Non-pigmented ciliary epithelial cell (primary cell): ENCODE results near the gene TMEM38A.
A peak's percentile ranks its signal among the peaks of the same experiment; 100 is the strongest.
"Not testable (repeated sequence)": the region's sequence is repeated elsewhere in the genome, so short reads cannot be mapped to it uniquely, and the experiment has no call there.

Source experiments
- DNase-seq: peaks from one replicate; pipeline ENCODE4 v3.0.0-alpha.2; 2010; ENCODE audit warnings: low read depth

Gene TMEM38A

GRCh38 chr19:16637535-16637934 is 23.4 kb upstream of the TMEM38A start:
- no peak for DNase-seq

DNA sequence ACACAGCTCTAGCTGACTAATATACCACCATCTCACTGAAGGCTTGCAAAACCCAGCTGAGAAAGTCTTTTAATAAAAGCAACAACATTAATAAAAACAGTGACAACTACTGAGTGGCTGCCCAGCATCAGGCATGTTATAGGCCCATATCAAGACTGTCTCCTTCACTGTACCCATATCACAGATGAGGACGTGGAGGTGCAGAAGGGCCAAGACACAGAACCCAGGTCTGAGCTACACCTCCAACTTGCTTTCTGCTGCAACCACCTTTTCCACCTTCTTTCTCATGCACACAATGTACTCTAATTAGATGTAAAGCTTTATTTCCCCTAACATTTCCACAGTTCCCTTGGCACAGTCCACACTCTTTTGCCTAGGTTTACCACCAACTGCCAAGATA is 22.3 kb upstream of the TMEM38A start:
- no peak for DNase-seq

DNA sequence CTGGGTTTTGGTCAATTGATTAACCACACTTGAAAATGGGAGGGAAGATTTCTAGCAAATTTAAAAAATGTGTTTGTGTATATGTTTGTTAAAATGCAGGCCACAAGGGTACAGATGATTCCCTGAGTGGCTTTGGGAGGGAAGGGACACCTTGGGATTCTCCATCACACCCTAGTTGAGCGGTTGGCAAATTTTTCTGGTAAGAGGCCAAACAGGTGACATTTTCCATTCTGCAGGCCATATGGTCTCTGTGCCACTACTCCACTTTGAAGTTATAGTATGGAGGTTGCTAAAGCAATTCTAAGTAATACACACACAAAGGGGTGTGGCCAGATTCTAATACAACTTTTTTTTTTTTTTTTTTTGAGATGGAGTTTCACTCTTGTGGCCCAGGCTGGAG is 20.0 kb upstream of the TMEM38A start:
- no peak for DNase-seq

DNA sequence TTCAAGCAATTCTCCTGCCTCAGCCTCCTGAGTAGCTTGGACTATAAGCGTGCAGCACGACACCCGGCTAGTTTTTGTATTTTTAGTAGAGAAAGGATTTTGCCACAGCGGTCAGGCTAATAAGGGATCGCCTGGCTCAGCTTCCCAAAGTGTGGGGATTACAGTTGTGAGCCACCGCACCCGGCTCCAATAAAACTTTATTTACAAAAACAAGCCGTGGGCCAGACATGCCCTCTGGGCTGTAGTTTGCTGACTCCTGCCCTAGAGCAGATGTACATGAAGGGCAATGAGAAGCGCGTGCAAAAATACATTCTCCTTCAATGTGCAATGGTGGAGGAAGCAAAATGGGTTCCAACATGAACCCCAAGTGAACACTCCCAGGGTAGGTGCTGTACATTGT is 19.2 kb upstream of the TMEM38A start:
- DNase-seq: no peak

DNA sequence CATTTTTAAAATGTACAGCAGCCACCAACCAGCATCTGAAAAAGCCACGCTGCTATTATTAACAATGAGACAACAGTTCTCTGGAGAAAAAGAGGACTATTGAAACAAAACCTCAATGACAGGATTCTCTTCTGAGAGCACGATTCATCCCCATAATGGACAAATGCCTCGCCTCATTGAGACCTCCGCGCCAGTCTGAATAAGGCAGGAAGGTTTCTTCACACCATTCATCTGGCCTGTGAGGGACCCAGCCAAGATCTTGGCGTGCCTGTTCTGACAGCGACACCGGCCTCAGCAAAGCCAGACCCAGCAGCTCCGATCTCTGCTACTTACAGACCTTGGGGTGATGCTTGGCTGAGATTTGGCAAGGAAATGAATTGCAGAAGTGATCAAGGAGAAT is 15.8 kb upstream of the TMEM38A start:
- no peak for DNase-seq

- no peak for DNase-seq
Measured at GRCh38 chr19:16649734-16650133, 11.2 kb upstream of the TMEM38A start.

DNA sequence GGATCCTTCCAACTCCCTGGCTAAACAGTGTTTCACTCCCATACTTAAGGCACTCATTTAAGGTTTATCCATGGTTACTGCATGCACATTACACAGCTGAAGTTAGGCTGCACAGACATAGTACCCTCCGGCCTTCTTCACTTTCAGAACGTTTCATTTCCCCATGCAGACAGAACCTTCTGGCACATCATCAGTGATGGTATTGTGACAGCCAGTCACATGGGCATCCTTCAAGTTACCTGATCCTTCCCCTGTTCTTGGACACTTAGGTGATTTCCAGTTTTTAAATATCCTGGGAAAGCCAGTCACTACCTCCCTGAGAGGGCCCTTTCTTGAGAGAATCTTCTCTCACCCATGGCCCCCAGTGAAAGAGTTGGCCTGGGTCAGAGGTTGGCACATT is 10.1 kb upstream of the TMEM38A start:
- no peak for DNase-seq

DNA sequence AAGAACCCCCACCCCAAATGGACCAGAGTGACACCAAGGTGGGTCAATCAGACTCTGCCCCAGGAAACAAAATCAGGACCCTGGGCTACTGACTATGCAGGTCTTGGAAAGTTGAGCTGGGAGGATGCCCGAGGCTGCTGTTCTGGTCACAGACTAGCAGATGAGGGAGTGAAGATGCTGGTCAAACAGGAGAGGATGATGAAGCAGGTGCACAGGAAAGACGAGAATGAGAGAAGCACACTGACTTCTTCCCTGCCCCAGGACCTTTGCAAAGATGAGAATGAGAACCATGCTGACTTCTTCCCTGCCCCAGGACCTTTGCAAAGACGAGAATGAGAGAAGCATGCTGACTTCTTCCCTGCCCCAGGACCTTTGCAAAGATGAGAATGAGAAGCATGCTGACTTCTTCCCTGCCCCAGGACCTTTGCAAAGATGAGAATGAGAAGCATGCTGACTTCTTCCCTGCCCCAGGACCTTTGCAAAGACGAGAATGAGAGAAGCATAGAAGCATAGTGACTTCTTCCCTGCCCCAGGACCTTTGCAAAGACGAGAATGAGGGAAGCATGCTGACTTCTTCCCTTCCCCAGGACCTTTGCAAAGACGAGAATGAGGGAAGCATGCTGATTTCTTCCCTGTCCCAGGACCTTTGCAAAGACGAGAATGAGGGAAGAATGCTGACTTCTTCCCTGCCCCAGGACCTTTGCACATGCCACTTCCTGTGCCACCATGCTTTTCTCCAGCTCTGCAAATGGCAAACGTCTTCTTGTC is 9.3 kb upstream of the TMEM38A start:
- not testable (repeated sequence) for DNase-seq

DNA sequence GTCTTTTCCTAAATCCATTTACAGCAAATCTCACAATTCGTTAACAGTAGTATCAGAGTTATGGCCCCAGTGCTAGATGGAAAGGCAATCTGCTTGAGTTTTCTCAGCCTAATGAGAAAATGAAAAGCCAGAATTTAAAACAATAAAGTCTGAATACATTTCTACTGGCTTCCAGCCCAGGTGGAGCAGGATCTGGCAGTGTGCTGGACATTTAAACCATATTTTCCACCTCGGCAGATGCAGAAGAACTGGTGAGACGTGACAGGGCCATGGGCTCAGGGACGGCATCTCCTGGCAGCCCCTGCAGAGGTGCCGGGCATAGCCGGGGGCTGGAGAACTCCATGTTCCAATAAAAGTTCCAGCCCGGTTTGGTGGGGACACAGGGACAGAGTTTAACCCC is 8.1 kb upstream of the TMEM38A start:
- no peak for DNase-seq

DNA sequence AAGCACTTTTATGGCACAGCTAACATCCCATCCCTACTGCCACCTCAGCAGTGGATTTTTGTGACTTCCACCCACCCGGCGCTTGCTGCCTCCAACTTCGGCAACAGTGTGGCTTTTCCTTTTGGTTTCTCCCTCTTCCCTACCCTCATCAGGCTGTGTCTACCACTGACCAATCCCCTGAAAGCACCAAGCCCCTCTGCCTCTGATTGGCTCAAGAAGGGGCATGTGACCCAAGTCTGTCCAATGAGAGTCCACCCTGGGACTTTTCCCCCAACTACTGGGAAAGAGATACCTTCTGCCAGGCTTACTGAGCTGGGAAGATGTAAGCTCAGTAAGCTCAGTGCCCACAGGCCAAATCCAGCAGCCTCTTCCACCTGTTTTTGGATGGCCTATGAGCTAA is 6.8 kb upstream of the TMEM38A start:
- no peak for DNase-seq

DNA sequence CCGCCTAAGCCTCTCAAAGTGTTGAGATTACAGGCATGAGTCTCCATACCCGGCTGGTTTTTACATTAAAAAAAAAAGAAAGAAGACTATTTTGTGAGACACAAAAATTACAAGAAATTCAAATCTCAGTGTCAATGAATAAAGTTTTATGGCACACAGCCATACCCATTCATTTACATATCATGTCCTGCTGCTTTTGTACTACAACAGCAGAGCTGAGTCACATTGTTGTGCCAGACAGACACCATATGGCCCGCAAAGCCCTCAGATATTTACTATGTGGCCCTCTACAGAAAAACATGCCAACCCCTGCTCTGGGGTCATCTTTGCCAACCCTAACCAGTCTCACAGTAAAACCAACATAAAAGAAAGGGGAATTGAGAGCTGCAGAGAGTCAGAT is 6.3 kb upstream of the TMEM38A start:
- DNase-seq: no peak

- DNase-seq: no peak
Measured at GRCh38 chr19:16655727-16656126, 5.2 kb upstream of the TMEM38A start.

DNA sequence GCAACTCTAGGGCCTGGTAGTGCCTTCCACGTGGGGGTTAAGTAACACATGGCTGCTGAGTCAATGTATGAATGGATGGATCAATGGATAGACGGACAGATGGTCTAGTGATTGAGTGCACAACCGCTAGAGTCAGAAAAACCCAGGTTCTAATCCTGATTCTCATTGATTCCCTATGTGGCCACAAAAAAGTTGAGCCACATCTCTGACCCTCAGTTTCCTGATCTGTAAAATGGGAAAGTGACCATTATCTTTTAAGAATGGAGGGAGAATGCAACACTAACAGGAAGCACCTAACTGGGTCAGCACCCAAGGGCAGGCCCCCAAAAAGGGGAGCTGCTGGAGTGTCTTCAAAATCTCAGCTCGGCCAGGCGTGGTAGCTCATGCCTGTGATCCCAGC is 3.6 kb upstream of the TMEM38A start:
- DNase-seq: no peak

GRCh38 chr19:16659464-16659831 is 1.5 kb upstream of the TMEM38A start:
- no peak for DNase-seq

- DNase-seq: peak; percentile 93
Measured at GRCh38 chr19:16659832-16660708, 869 bp upstream of the TMEM38A start, which contains the start of gene SMIM7. Gene SMIM7 (minus strand): TSS chr19:16660144. CDS start chr19:16660110, 34 bp downstream.

GRCh38 chr19:16661480-16662034 is 618 bp downstream of the TMEM38A start:
- no peak for DNase-seq

DNA sequence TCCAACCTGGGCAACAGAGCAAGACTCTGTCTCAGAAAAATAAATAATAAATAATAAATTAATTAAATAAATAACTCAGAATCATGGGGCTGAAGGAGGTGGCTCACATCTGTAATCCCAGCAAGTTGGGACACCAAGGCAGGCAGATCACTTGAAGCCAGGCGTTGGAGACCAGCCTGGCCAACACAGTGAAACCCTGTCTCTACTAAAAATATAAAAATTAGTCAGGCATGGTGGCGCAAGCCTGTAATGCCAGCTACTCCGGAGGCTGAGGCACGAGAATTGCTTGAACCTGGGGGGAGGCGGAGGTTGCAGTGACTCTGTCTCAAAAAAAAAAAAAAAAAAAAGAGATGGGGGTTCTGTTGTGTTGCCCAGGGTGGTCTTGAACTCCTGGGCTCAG is 7.2 kb downstream of the TMEM38A start:
- DNase-seq: no peak

DNA sequence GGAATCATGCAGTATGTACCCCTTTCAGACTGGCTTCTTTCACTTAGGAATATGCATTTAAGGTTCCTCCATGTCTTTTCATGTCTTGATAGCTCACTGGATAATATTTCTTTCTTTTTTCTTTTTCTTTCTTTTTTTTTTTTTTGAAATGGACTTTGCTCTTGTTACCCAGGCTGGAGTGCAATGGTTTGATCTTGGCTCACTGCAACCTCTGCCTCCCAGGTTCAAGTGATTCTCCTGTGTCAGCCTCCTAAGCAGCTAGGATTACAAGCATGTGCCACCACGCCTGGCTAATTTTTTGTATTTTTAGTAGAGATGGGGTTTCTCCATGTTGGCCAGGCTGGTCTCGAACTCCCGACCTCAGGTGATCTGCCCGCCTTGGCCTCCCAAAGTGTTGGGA is 7.8 kb downstream of the TMEM38A start:
- not testable (repeated sequence) for DNase-seq

- DNase-seq: no peak
Measured at GRCh38 chr19:16670291-16670690, 9.4 kb downstream of the TMEM38A start.

DNA sequence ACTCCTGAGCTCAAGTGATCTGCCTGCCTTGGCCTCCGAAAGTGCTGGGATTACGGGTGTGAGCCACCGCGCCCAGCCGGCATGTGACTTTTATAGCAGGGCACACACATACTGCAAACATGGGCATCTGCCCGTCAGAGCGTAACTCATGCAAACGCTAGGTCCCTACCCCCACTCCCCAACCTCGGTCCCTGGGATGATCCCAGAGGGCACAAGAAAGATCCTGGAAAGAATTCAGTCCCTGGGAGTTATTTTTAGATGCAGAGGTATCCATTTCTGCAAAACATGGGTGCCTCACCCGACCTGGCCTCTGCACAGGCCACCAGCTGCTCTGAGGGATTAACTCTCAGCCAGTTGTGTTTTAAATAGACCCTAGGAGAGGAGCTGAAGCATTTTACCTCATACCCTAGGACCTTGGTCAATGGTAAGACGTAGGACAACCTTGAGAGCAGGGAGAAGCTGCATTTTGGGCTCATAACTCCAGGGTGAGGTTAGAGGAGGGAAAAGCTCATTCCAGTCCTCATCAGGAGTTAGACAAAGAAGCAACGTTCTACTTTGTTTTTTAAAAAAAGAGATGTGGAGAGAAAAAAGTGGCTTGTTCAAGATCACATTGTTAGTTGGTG is 10.8 kb downstream of the TMEM38A start:
- no peak for DNase-seq

DNA sequence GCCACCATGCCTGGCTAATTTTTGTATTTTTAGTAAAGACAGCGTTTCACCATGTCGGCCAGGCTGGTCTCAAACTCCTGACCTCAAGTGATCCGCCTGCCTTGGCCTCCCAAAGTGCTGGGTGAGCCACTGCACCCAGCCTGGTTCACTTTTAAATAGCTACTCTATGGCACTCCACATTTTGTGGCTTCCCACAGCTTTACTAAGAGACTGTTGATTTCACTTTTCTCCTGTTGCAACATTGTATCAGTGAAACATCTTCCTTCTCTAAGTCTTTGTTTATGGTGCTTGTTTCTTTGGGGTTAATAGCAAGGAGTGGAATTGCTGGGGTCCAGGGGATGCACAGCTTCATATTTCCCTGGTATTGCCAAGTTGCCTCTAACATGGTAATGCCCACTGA is 12.3 kb downstream of the TMEM38A start:
- no peak for DNase-seq

- DNase-seq: not testable (repeated sequence)
Measured at GRCh38 chr19:16673839-16674238, 12.9 kb downstream of the TMEM38A start.
